ENCODE results near the gene ME3. TPM values are rescaled to one million over a fixed set of nuclear protein-coding genes. Genes with fewer than 3 reads are reported as not detected.

The ME3 gene
- total RNA-seq, 1 donor from 2014 or later, result 49.6 TPM

DNA sequence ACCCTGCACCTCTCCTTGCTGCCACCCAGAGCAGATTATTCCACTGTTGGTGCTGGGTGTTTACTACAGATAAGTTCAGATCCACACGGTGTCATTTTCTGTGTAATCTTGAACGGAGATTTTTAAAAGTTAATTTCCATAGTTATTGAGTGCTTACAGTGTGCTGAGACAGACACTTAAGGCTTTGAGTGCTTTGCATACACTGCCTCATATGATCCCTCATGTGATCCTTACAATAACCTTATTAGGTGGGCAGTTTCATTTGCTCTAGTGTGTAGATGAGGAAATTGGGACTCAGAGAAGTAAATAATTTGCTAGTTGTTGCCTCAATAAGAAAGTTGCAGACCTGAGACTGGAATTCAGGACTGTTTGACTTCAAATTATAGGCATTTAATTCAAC is 32.3 kb upstream of the ME3 start:
- no peaks in the 10 kb centered on the region for H3K36me3 ChIP-seq
- H3K9me3 ChIP-seq (ENCODE audit: low read depth), result no peaks in the 10 kb centered on the region
- no peaks in the 10 kb centered on the region for H3F3A ChIP-seq (ENCODE audit: low read depth)
- no peak for DNase-seq (ENCODE audit: low spot score)
- no peak overlapping the region for H3K4me3 ChIP-seq
- no peak overlapping the region for H3K9ac ChIP-seq
- H4K20me1 ChIP-seq (ENCODE audit: low read depth), result no peaks in the 10 kb centered on the region
- H3K4me1 ChIP-seq, result peaks cover 17% of the 10 kb centered on the region
- no peaks in the 10 kb centered on the region for H3K27me3 ChIP-seq
- H2AFZ ChIP-seq (replicated peaks), result no peak overlapping the region
- H3K79me2 ChIP-seq (ENCODE audit: low read depth), result no peaks in the 10 kb centered on the region
- Mint-ChIP-seq H3K27me3 (ENCODE audit: insufficient read depth, low read depth) (peaks cover 3% of the 10 kb centered on the region), H3K27ac (no peak overlapping the region), H3K4me3 (no peak overlapping the region), H3K4me1 (peaks cover 11% of the 10 kb centered on the region), H3K36me3 (no peaks in the 10 kb centered on the region), H3K9me3 (peaks cover under 1% of the 10 kb centered on the region)
- no peak overlapping the region for H3K27ac ChIP-seq
- H3K4me2 ChIP-seq, result no peak overlapping the region
- TF ChIP-seq EZH2 (IDR thresholded peaks at IDR 0.05) (no peak), EZH2phosphoT487 (IDR thresholded peaks at IDR 0.05) (no peak)
- TF ChIP-seq, protein P1, sequence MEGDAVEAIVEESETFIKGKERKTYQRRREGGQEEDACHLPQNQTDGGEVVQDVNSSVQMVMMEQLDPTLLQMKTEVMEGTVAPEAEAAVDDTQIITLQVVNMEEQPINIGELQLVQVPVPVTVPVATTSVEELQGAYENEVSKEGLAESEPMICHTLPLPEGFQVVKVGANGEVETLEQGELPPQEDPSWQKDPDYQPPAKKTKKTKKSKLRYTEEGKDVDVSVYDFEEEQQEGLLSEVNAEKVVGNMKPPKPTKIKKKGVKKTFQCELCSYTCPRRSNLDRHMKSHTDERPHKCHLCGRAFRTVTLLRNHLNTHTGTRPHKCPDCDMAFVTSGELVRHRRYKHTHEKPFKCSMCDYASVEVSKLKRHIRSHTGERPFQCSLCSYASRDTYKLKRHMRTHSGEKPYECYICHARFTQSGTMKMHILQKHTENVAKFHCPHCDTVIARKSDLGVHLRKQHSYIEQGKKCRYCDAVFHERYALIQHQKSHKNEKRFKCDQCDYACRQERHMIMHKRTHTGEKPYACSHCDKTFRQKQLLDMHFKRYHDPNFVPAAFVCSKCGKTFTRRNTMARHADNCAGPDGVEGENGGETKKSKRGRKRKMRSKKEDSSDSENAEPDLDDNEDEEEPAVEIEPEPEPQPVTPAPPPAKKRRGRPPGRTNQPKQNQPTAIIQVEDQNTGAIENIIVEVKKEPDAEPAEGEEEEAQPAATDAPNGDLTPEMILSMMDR (IDR thresholded peaks at IDR 0.05), result no peak

DNA sequence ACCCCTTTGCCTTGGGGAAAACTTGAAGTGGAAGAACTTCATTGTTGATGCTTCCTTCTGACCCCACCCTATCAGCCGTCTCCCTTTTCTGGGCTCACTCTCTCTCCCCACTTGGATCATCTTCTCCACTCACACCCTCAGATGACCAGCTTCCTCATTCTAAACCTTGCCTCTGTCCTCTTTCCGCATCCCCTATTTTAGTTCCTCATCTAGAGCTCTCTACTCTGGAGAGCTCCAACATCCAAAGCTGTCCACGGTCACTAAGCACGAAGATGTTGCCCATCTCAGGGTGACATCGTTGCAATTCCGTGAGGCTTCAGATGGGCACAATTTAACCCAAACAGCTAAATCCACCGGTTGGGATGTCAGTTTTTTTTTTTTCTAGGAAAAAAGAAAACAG is 31.6 kb upstream of the ME3 start:
- H3K27me3 ChIP-seq, result no peaks in the 10 kb centered on the region
- no peaks in the 10 kb centered on the region for H3K9me3 ChIP-seq (ENCODE audit: low read depth)
- no peak overlapping the region for H2AFZ ChIP-seq (replicated peaks)
- Mint-ChIP-seq H3K27me3 (ENCODE audit: insufficient read depth, low read depth) (peaks cover 3% of the 10 kb centered on the region), H3K36me3 (no peaks in the 10 kb centered on the region), H3K4me3 (no peak overlapping the region), H3K9me3 (no peaks in the 10 kb centered on the region), H3K4me1 (peaks cover 12% of the 10 kb centered on the region), H3K27ac (no peak overlapping the region)
- H3K4me2 ChIP-seq, result no peak overlapping the region
- no peak for DNase-seq (ENCODE audit: low spot score)
- no peak overlapping the region for H3K9ac ChIP-seq
- H3F3A ChIP-seq (ENCODE audit: low read depth), result no peaks in the 10 kb centered on the region
- TF ChIP-seq EZH2phosphoT487 (IDR thresholded peaks at IDR 0.05), result no peak
- TF ChIP-seq, protein P1 (IDR thresholded peaks at IDR 0.05), result no peak
- TF ChIP-seq EZH2 (IDR thresholded peaks at IDR 0.05), result no peak
- H3K27ac ChIP-seq, result no peak overlapping the region
- H3K4me3 ChIP-seq, result no peak overlapping the region
- no peaks in the 10 kb centered on the region for H4K20me1 ChIP-seq (ENCODE audit: low read depth)
- peaks cover 17% of the 10 kb centered on the region for H3K4me1 ChIP-seq
- no peaks in the 10 kb centered on the region for H3K36me3 ChIP-seq
- no peaks in the 10 kb centered on the region for H3K79me2 ChIP-seq (ENCODE audit: low read depth)

DNA sequence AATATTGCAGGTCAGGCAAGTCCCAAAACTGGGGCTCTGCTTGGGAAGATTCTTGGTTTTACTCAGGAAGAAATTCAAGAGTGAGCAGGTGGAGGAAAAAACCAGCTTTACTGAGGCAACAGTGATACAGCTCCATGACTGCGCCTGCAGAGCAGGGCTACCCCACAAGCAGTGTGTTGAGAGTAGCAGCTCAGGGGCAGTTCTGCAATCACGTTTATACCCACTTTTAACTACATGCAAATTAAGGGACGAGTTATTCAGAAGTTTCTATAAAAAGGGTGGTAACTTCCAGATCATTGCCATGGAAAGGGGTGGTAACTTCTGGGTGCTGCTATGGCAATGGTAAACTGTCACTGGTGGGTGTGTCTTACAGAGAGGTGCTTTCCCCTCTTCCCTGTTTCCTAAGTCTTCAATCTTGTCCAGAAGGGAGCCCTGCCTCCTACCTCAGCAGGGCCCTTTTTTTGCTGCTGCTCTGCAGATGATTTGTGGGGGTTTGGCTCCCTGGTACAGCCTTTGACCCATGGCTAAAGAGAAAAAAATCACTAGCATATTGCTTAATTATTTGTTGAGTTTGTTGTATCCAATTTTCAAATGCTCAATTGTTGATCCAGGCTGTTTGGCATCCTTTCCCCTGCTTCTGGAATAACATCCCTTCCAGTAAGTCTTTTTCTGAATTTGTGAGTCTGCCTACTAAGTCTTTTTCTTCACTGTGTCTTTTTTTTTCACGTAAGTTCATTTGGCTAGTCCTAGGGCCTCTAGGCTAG is 30.0 kb upstream of the ME3 start:
- Histone ChIP-seq H3K27ac (no peak overlapping the region), H3K79me2 (ENCODE audit: low read depth) (no peaks in the 10 kb centered on the region), H3F3A (ENCODE audit: low read depth) (no peaks in the 10 kb centered on the region), H2AFZ (replicated peaks) (peak overlapping the region; percentile 64), H3K36me3 (no peaks in the 10 kb centered on the region), H3K9ac (no peak overlapping the region), H3K4me3 (no peak overlapping the region), H4K20me1 (ENCODE audit: low read depth) (no peaks in the 10 kb centered on the region), H3K27me3 (no peaks in the 10 kb centered on the region), H3K4me2 (peak overlapping the region; percentile 6), H3K4me1 (peaks cover 24% of the 10 kb centered on the region), H3K9me3 (ENCODE audit: low read depth) (no peaks in the 10 kb centered on the region)
- Mint-ChIP-seq H3K36me3 (no peaks in the 10 kb centered on the region), H3K9me3 (no peaks in the 10 kb centered on the region), H3K4me3 (no peak overlapping the region), H3K4me1 (peaks cover 12% of the 10 kb centered on the region), H3K27me3 (ENCODE audit: insufficient read depth, low read depth) (peaks cover 3% of the 10 kb centered on the region), H3K27ac (no peak overlapping the region)
- TF ChIP-seq, protein P1 (IDR thresholded peaks at IDR 0.05), result no peak
- no peak for TF ChIP-seq EZH2phosphoT487 (IDR thresholded peaks at IDR 0.05)
- no peak for TF ChIP-seq EZH2 (IDR thresholded peaks at IDR 0.05)
- DNase-seq (ENCODE audit: low spot score), result no peak

All from neural progenitor cell (in vitro differentiated cells).